Measurements from ENCODE around the gene CSRNP2.

CSRNP2 gene

GRCh38 chr12:51067771-51068170 lies 15.6 kb downstream of the CSRNP2 start:
- WGBS (ENCODE audit: insufficient coverage), result 98% methylated on average over 7 of the region's 7 CpGs
- H3K9me3 ChIP-seq (ENCODE audit: control extremely low read depth in 1 of 5, control insufficient read depth in 4 of 5, insufficient read depth in 2 of 5, low read depth in 1 of 5, low read length in 4 of 5), result no peaks in the 10 kb centered on the region
- no peak overlapping the region for H3K4me3 ChIP-seq (ENCODE audit: control insufficient read depth in 1 of 7, extremely low read depth in 1 of 7, insufficient read depth in 4 of 7, low read depth in 2 of 7, low read length in 6 of 7)
- CTCF ChIA-PET, result no interaction called here
- no peaks in the 10 kb centered on the region for H3K27me3 ChIP-seq (replicated peaks in 2 of 5; ENCODE audit: control insufficient read depth in 4 of 5, insufficient read depth in 5 of 5, low read length in 4 of 5)
- peaks cover 16 to 79% (median 56%) of the 10 kb centered on the region in 4 experiments for H3K36me3 ChIP-seq (ENCODE audit: control insufficient read depth in 4 of 4, insufficient read depth in 4 of 4, low read length in 3 of 4)
- H3K27ac ChIP-seq (ENCODE audit: insufficient read depth in 1 of 2, low read depth in 1 of 2, low read length in 2 of 2, poor library complexity in 1 of 2, severe bottlenecking in 2 of 2), result no peak overlapping the region
- no peak for DNase-seq
- POLR2A ChIA-PET, result no interaction called here
- H3K4me1 ChIP-seq (ENCODE audit: control extremely low read depth in 1 of 4, control insufficient read depth in 4 of 4, insufficient read depth in 4 of 4, low read length in 3 of 4), result no peaks in the 10 kb centered on the region

GRCh38 chr12:51067229-51067628 lies 16.2 kb downstream of the CSRNP2 start:
- no peak for DNase-seq
- ChIA-PET CTCF (interaction anchor here (0.8 to 1.2 kb wide), 2 partner anchors 19 to 20 kb away, joined by 3 to 4 read pairs; partner anchors contain the start of gene LETMD1), POLR2A (no interaction called here)
- no peaks in the 10 kb centered on the region for H3K9me3 ChIP-seq (ENCODE audit: control extremely low read depth in 1 of 5, control insufficient read depth in 4 of 5, insufficient read depth in 2 of 5, low read depth in 1 of 5, low read length in 4 of 5)
- 95% methylated on average over 4 of the region's 4 CpGs for WGBS (ENCODE audit: insufficient coverage)
- no peaks in the 10 kb centered on the region for H3K4me1 ChIP-seq (ENCODE audit: control extremely low read depth in 1 of 4, control insufficient read depth in 4 of 4, insufficient read depth in 4 of 4, low read length in 3 of 4)
- H3K36me3 ChIP-seq (ENCODE audit: control insufficient read depth in 4 of 4, insufficient read depth in 4 of 4, low read length in 3 of 4), result peaks cover 16 to 81% (median 56%) of the 10 kb centered on the region in 4 experiments
- H3K4me3 ChIP-seq (ENCODE audit: control insufficient read depth in 1 of 7, extremely low read depth in 1 of 7, insufficient read depth in 4 of 7, low read depth in 2 of 7, low read length in 6 of 7), result no peak overlapping the region
- H3K27ac ChIP-seq (ENCODE audit: insufficient read depth in 1 of 2, low read depth in 1 of 2, low read length in 2 of 2, poor library complexity in 1 of 2, severe bottlenecking in 2 of 2), result no peak overlapping the region
- H3K27me3 ChIP-seq (replicated peaks in 2 of 5; ENCODE audit: control insufficient read depth in 4 of 5, insufficient read depth in 5 of 5, low read length in 4 of 5), result no peaks in the 10 kb centered on the region

GRCh38 chr12:51065530-51065929 lies 17.9 kb downstream of the CSRNP2 start:
- Histone ChIP-seq H3K36me3 (ENCODE audit: control insufficient read depth in 4 of 4, insufficient read depth in 4 of 4, low read length in 3 of 4) (peaks cover 18 to 78% (median 52%) of the 10 kb centered on the region in 4 experiments), H3K9me3 (ENCODE audit: control extremely low read depth in 1 of 5, control insufficient read depth in 4 of 5, insufficient read depth in 2 of 5, low read depth in 1 of 5, low read length in 4 of 5) (no peaks in the 10 kb centered on the region), H3K4me1 (ENCODE audit: control extremely low read depth in 1 of 4, control insufficient read depth in 4 of 4, insufficient read depth in 4 of 4, low read length in 3 of 4) (no peaks in the 10 kb centered on the region), H3K4me3 (ENCODE audit: control insufficient read depth in 1 of 7, extremely low read depth in 1 of 7, insufficient read depth in 4 of 7, low read depth in 2 of 7, low read length in 6 of 7) (no peak overlapping the region), H3K27me3 (replicated peaks in 2 of 5; ENCODE audit: control insufficient read depth in 4 of 5, insufficient read depth in 5 of 5, low read length in 4 of 5) (no peaks in the 10 kb centered on the region), H3K27ac (ENCODE audit: insufficient read depth in 1 of 2, low read depth in 1 of 2, low read length in 2 of 2, poor library complexity in 1 of 2, severe bottlenecking in 2 of 2) (no peak overlapping the region)
- 100% methylated on average over 2 of the region's 5 CpGs for WGBS (ENCODE audit: insufficient coverage)
- DNase-seq, result no peak
- ChIA-PET POLR2A (no interaction called here), CTCF (interaction anchor here (0.7 to 1.9 kb wide), 3 partner anchors 9 to 237 kb away, joined by 4 to 9 read pairs (median 4); no protein-coding TSS in a partner anchor)

GRCh38 chr12:51062631-51063397 lies 20.6 kb downstream of the CSRNP2 start:
- CTCF ChIA-PET, result interaction anchor here (0.9 to 1.0 kb wide), 2 partner anchors 14 to 46 kb away, joined by 3 read pairs; no protein-coding TSS in a partner anchor
- POLR2A ChIA-PET, result no interaction called here

GRCh38 chr12:51059086-51059485 lies 24.3 kb downstream of the CSRNP2 start:
- peaks cover 25 to 84% (median 53%) of the 10 kb centered on the region in 4 experiments for H3K36me3 ChIP-seq (ENCODE audit: control insufficient read depth in 4 of 4, insufficient read depth in 4 of 4, low read length in 3 of 4)
- WGBS (ENCODE audit: insufficient coverage), result 91% methylated on average over 4 of the region's 7 CpGs
- no peaks in the 10 kb centered on the region for H3K4me1 ChIP-seq (ENCODE audit: control extremely low read depth in 1 of 4, control insufficient read depth in 4 of 4, insufficient read depth in 4 of 4, low read length in 3 of 4)
- no peak for DNase-seq
- H3K27me3 ChIP-seq (replicated peaks in 2 of 5; ENCODE audit: control insufficient read depth in 4 of 5, insufficient read depth in 5 of 5, low read length in 4 of 5), result no peaks in the 10 kb centered on the region
- no peak overlapping the region for H3K4me3 ChIP-seq (ENCODE audit: control insufficient read depth in 1 of 7, extremely low read depth in 1 of 7, insufficient read depth in 4 of 7, low read depth in 2 of 7, low read length in 6 of 7)
- no peak overlapping the region for H3K27ac ChIP-seq (ENCODE audit: insufficient read depth in 1 of 2, low read depth in 1 of 2, low read length in 2 of 2, poor library complexity in 1 of 2, severe bottlenecking in 2 of 2)
- H3K9me3 ChIP-seq (ENCODE audit: control extremely low read depth in 1 of 5, control insufficient read depth in 4 of 5, insufficient read depth in 2 of 5, low read depth in 1 of 5, low read length in 4 of 5), result no peaks in the 10 kb centered on the region
- ChIA-PET POLR2A (no interaction called here), CTCF (no interaction called here)

More at GRCh38 chr12:51062631-51063397, 20.6 kb downstream of the CSRNP2 start:
- Histone ChIP-seq H3K36me3 (ENCODE audit: control insufficient read depth in 4 of 4, insufficient read depth in 4 of 4, low read length in 3 of 4) (peaks cover 28 to 88% (median 61%) of the 10 kb centered on the region in 4 experiments), H3K27me3 (replicated peaks in 2 of 5; ENCODE audit: control insufficient read depth in 4 of 5, insufficient read depth in 5 of 5, low read length in 4 of 5) (no peaks in the 10 kb centered on the region), H3K4me3 (ENCODE audit: control insufficient read depth in 1 of 7, extremely low read depth in 1 of 7, insufficient read depth in 4 of 7, low read depth in 2 of 7, low read length in 6 of 7) (no peak overlapping the region), H3K27ac (ENCODE audit: insufficient read depth in 1 of 2, low read depth in 1 of 2, low read length in 2 of 2, poor library complexity in 1 of 2, severe bottlenecking in 2 of 2) (no peak overlapping the region), H3K4me1 (ENCODE audit: control extremely low read depth in 1 of 4, control insufficient read depth in 4 of 4, insufficient read depth in 4 of 4, low read length in 3 of 4) (no peaks in the 10 kb centered on the region), H3K9me3 (ENCODE audit: control extremely low read depth in 1 of 5, control insufficient read depth in 4 of 5, insufficient read depth in 2 of 5, low read depth in 1 of 5, low read length in 4 of 5) (no peaks in the 10 kb centered on the region)
- WGBS (ENCODE audit: insufficient coverage), result 93% methylated on average over 3 of the region's 9 CpGs
- no peak for DNase-seq

- Histone ChIP-seq H3K4me1 (ENCODE audit: control extremely low read depth in 1 of 4, control insufficient read depth in 4 of 4, insufficient read depth in 4 of 4, low read length in 3 of 4) (peaks cover 0 to 2% (median 0%) of the 10 kb centered on the region in 4 experiments), H3K9me3 (ENCODE audit: control extremely low read depth in 1 of 5, control insufficient read depth in 4 of 5, insufficient read depth in 2 of 5, low read depth in 1 of 5, low read length in 4 of 5) (no peaks in the 10 kb centered on the region), H3K36me3 (ENCODE audit: control insufficient read depth in 4 of 4, insufficient read depth in 4 of 4, low read length in 3 of 4) (peaks cover 22 to 77% (median 50%) of the 10 kb centered on the region in 4 experiments), H3K27ac (ENCODE audit: insufficient read depth in 1 of 2, low read depth in 1 of 2, low read length in 2 of 2, poor library complexity in 1 of 2, severe bottlenecking in 2 of 2) (no peak overlapping the region), H3K27me3 (replicated peaks in 2 of 5; ENCODE audit: control insufficient read depth in 4 of 5, insufficient read depth in 5 of 5, low read length in 4 of 5) (no peaks in the 10 kb centered on the region), H3K4me3 (ENCODE audit: control insufficient read depth in 1 of 7, extremely low read depth in 1 of 7, insufficient read depth in 4 of 7, low read depth in 2 of 7, low read length in 6 of 7) (no peak overlapping the region)
- WGBS (ENCODE audit: insufficient coverage), result 92% methylated on average over 4 of the region's 5 CpGs
- CTCF ChIA-PET, result interaction anchor here (1.4 kb wide), 1 partner anchor 54 kb away, joined by 4 read pairs; no protein-coding TSS in a partner anchor
- POLR2A ChIA-PET, result no interaction called here
- no peak for DNase-seq
Observed at GRCh38 chr12:51056242-51056641, 27.2 kb downstream of the CSRNP2 start.

GRCh38 chr12:51055060-51055459 lies 28.3 kb downstream of the CSRNP2 start:
- DNase-seq, result no peak
- ChIA-PET CTCF (interaction anchor here (1.3 kb wide), 1 partner anchor 297 kb away, joined by 3 read pairs; no protein-coding TSS in a partner anchor), POLR2A (no interaction called here)
- Histone ChIP-seq H3K27ac (ENCODE audit: insufficient read depth in 1 of 2, low read depth in 1 of 2, low read length in 2 of 2, poor library complexity in 1 of 2, severe bottlenecking in 2 of 2) (no peak overlapping the region), H3K27me3 (replicated peaks in 2 of 5; ENCODE audit: control insufficient read depth in 4 of 5, insufficient read depth in 5 of 5, low read length in 4 of 5) (no peaks in the 10 kb centered on the region), H3K9me3 (ENCODE audit: control extremely low read depth in 1 of 5, control insufficient read depth in 4 of 5, insufficient read depth in 2 of 5, low read depth in 1 of 5, low read length in 4 of 5) (no peaks in the 10 kb centered on the region), H3K4me3 (ENCODE audit: control insufficient read depth in 1 of 7, extremely low read depth in 1 of 7, insufficient read depth in 4 of 7, low read depth in 2 of 7, low read length in 6 of 7) (no peak overlapping the region), H3K36me3 (ENCODE audit: control insufficient read depth in 4 of 4, insufficient read depth in 4 of 4, low read length in 3 of 4) (peaks cover 21 to 68% (median 48%) of the 10 kb centered on the region in 4 experiments), H3K4me1 (ENCODE audit: control extremely low read depth in 1 of 4, control insufficient read depth in 4 of 4, insufficient read depth in 4 of 4, low read length in 3 of 4) (peaks cover 0 to 2% (median 0%) of the 10 kb centered on the region in 4 experiments)
- WGBS (ENCODE audit: insufficient coverage), result no CpG with 5 or more reads among the region's 2 CpGs
